HG03442 (cell line): Measurements from ENCODE around the gene GOLPH3L.
"Not testable (repeated sequence)": the region's sequence is repeated elsewhere in the genome, so short reads cannot be mapped to it uniquely, and the experiment has no call there.

Source experiments
- ATAC-seq: cut with Tn5 transposase; IDR thresholded peaks from one replicate; pipeline ENCODE4 v1.9.1; 2021; ENCODE audit warnings: mild to moderate bottlenecking, moderate library complexity; ENCODE audit not compliant: unreplicated experiment

Gene GOLPH3L

DNA sequence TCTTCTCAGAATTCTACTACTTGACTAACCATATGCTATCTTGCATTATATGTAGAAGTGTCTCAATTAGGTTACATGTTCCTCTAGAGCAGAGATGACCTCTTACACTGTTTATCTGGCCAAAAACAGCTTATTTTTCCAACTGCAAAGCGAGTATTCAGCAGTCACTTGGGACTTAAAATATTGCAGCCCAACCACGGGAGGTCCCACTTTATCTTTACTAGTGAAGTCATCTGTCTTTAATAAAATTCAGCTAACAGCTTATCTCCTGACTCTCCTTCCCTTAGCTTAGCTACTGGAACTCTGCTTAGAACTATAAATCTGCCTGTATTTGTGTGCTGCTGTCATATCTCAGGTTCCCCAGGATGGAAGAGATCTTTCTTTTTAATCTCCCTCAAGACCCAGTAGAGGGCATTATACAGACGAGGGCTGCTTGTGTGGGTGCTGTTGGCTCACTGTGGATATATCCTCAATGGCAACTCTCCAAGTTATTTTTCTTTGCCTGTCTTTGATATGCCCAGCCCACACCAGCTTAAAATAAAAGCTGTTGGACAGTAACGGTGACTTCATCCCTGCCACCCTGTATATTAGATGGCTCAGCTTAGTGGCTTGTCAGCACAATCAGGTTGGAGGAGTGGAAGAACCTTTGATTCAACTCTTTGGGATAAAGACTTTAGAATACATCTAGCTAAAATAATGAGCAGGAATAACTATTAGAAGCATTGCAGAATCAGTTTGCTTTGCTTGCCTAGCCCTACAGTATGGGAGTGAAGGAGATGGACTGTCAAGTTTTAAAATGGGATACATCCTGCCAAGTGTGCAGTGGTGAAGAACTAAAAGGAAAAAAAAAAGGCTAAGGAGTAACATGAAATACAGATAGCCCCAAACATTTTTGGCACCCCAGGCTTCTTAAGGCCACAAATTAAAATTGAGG, 77.1 kb downstream of the GOLPH3L start:
- ATAC-seq = no peak

GRCh38 chr1:150615346-150616201, 81.4 kb downstream of the GOLPH3L start:
- no peak for ATAC-seq

- peak; percentile 47 for ATAC-seq
These were observed 83.7 kb downstream of the GOLPH3L start for GRCh38 chr1:150613061-150613920.

GRCh38 chr1:150612014-150612345, 85.0 kb downstream of the GOLPH3L start:
- no peak for ATAC-seq

DNA sequence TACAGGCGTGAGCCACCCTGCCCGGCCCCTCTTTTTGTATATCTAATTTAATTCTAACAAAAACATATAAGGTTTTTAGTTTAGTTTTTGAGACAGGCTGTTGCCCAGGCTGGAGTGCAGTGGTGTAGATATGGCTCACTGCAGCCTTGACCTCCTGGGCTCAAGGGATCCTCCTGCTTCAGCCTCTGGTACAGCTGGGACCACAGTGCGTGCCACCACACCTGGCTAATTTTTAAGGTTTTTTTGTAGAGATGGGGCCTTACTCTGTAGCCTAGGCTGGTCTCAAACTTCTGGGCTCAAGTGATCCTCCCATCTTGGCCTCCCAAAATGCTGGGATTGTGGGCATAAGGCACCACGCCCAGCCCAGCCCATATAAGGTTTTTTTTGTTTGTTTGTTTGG, 86.4 kb downstream of the GOLPH3L start:
- no peak for ATAC-seq

GRCh38 chr1:150609732-150610131, 87.2 kb downstream of the GOLPH3L start:
- no peak for ATAC-seq

- ATAC-seq = no peak
These were observed 90.4 kb downstream of the GOLPH3L start for GRCh38 chr1:150606463-150607142.

- not testable (repeated sequence) for ATAC-seq
These were observed 91.6 kb downstream of the GOLPH3L start for GRCh38 chr1:150605451-150605731.

GRCh38 chr1:150604226-150604588, 92.7 kb downstream of the GOLPH3L start:
- ATAC-seq = no peak

DNA sequence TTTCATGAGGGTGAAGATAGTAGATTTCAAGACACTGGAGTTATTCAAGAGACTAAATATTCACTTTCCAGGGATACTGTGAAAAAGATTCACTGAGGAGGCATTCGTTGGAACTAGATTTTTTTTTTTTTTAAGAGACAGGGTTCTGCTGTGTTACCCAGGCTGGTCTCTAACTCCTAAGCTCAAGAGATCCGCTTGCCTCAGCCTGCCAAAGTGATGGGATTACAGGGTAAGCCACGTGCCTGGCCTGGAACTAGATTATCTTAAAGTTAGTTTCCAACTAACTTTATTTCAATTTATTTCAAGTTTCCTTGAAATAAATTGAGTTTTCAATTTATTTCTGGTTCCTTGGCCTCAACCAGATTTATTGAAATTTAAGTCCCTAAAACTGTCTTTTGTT, 93.2 kb downstream of the GOLPH3L start:
- no peak for ATAC-seq

- ATAC-seq = not testable (repeated sequence)
These were observed 94.6 kb downstream of the GOLPH3L start for GRCh38 chr1:150602372-150602771.

GRCh38 chr1:150601540-150601939, 95.4 kb downstream of the GOLPH3L start:
- no peak for ATAC-seq

GRCh38 chr1:150598346-150598745, 98.6 kb downstream of the GOLPH3L start:
- ATAC-seq = not testable (repeated sequence)

- ATAC-seq = no peak
These were observed 100.0 kb downstream of the GOLPH3L start for GRCh38 chr1:150596976-150597375.
